PC-9 (cell line): Measurements from ENCODE around the gene KRT80. TPM values are rescaled to one million over a fixed set of nuclear protein-coding genes. Genes with fewer than 3 reads are reported as not detected.

Source experiments
- BruUV-seq: library from RNA; stranded (reverse); fragments of 400-500 nt; replicated peaks from 2 replicates; lab custom pipeline; 2021; lab: Mats Ljungman, UMichigan
- CTCF ChIA-PET: fragments of 300-600 bp; sonication (Branson Sonifier 250); formaldehyde crosslinking; loops from one replicate; lab custom pipeline; 2022; ENCODE audit warnings: antibody characterized with exemption; lab: Charles Lee
- POLR2A ChIA-PET: fragments of 300-600 bp; sonication (Branson Sonifier 250); formaldehyde crosslinking; loops from one replicate; lab custom pipeline; 2022; ENCODE audit warnings: antibody characterized with exemption; ENCODE audit not compliant: unreplicated experiment; lab: Charles Lee
- DNase-seq, 2 experiments: peaks; one replicate each; pipeline versions ENCODE4 v3.0.0 to v3.0.0-alpha.2; 2015 to 2022; ENCODE audit warnings: mixed read lengths in 1 of 2
- H2AFZ ChIP-seq: fragments of 200-600 bp; sonication (generic); 2 replicates; pipeline ENCODE4 v1.8.1; 2017; ENCODE audit warnings: antibody characterized with exemption
- H3F3A ChIP-seq: fragments of 200-600 bp; sonication (generic); 2 replicates; pipeline ENCODE4 v1.8.1; 2017; ENCODE audit warnings: antibody characterized with exemption, mild to moderate bottlenecking, low read depth; ENCODE audit not compliant: insufficient read depth
- H3K27ac ChIP-seq: fragments of 200-600 bp; sonication (generic); 2 replicates; pipeline ENCODE4 v1.6.1; 2016; ENCODE audit warnings: mixed run types
- H3K27me3 ChIP-seq: fragments of 200-600 bp; sonication (generic); 2 replicates; pipeline ENCODE4 v1.6.1; 2016; ENCODE audit warnings: low read depth, mixed run types; ENCODE audit not compliant: insufficient read depth
- H3K36me3 ChIP-seq: fragments of 200-600 bp; sonication (generic); 2 replicates; pipeline ENCODE4 v1.6.1; 2016; ENCODE audit warnings: low read depth, mixed run types
- H3K4me1 ChIP-seq: fragments of 200-600 bp; sonication (generic); replicated peaks from 2 replicates; pipeline ENCODE4 v1.6.1; 2016; ENCODE audit warnings: mixed run types; ENCODE audit not compliant: insufficient read depth
- H3K4me2 ChIP-seq: fragments of 200-600 bp; sonication (generic); 2 replicates; pipeline ENCODE4 v1.6.1; 2017; ENCODE audit warnings: mixed run types
- H3K4me3 ChIP-seq: fragments of 200-600 bp; sonication (generic); 2 replicates; pipeline ENCODE4 v1.6.1; 2016; ENCODE audit warnings: mixed run types
- H3K79me2 ChIP-seq: fragments of 200-600 bp; sonication (generic); 2 replicates; pipeline ENCODE4 v1.6.1; 2017; ENCODE audit warnings: low read depth, mixed run types
- H3K9me2 ChIP-seq: fragments of 200-600 bp; sonication (generic); 2 replicates; pipeline ENCODE4 v1.8.1; 2017; ENCODE audit warnings: mild to moderate bottlenecking; ENCODE audit not compliant: insufficient read depth
- H3K9me3 ChIP-seq: fragments of 200-600 bp; sonication (generic); 2 replicates; pipeline ENCODE4 v1.8.1; 2016; ENCODE audit warnings: low read depth; ENCODE audit not compliant: insufficient read depth
- H4K20me1 ChIP-seq: fragments of 200-600 bp; sonication (generic); 2 replicates; pipeline ENCODE4 v1.8.1; 2017; ENCODE audit not compliant: insufficient read depth
- EZH2 ChIP-seq: fragments of 200-600 bp; sonication (generic); IDR thresholded peaks from 2 replicates; pipeline ENCODE4 v1.8.0; 2017; ENCODE audit warnings: antibody characterized with exemption, low read depth
- intact Hi-C: fragments of 100-400 bp; cut with micrococcal nuclease; formaldehyde crosslinking; loops from one replicate; pipeline ENCODE4 v1.10.0; 2022; ENCODE audit not compliant: unreplicated experiment
- total RNA-seq: library from RNA; stranded (reverse); gene quantifications from 2 replicates; pipeline ENCODE4 v1.2.3, GENCODE V29; 2021
- TF ChIP-seq, protein P1 (sequence below): fragments of 200-600 bp; sonication (generic); conservative IDR thresholded peaks from 2 replicates; pipeline ENCODE4 v1.6.1; 2017; ENCODE audit warnings: mixed run types, antibody characterized with exemption, mild to moderate bottlenecking, moderate library complexity

The KRT80 gene
- total RNA-seq, 1 experiment from 2014 or later: 94.9 TPM

DNA sequence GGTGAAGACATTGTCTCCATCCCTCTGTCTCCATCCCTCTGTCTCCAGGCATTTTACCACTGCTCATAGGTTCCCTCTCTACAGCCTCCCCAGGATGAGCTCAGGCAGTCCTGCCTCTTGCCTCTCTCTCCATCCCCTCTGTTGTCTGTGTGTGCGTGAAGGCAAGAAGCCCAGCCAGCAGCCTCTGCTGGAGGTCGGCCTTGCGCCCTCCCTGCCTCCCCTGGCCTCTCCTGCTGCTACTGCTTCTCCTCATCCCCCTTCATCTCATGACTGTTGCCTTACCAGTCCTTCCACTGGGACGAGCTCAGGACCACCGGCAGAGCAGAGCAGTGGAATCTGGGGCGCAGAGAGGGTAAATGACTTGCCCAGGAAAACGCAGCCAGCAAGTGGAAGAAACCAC, 3.2 kb downstream of the KRT80 start:
- Histone ChIP-seq H4K20me1 (no peaks in the 10 kb centered on the region), H3K79me2 (peaks cover 76% of the 10 kb centered on the region), H3K27ac (peak overlapping the region; percentile 75; the same call in 1 of the 2 replicates), H3K36me3 (peaks cover 29% of the 10 kb centered on the region), H3K4me3 (no peak overlapping the region), H3K4me1 (peaks cover 74% of the 10 kb centered on the region), H2AFZ (no peak overlapping the region), H3K9me3 (no peaks in the 10 kb centered on the region), H3K4me2 (peak overlapping the region; percentile 90), H3K27me3 (no peaks in the 10 kb centered on the region), H3K9me2 (no peaks in the 10 kb centered on the region), H3F3A (peaks cover 60% of the 10 kb centered on the region)
- BruUV-seq: no TSS peak
- ChIA-PET CTCF (no interaction called here), POLR2A (interaction anchor here (0.5 to 1.7 kb wide), 3 partner anchors 27 to 92 kb away, joined by 4 to 8 read pairs (median 7); no protein-coding TSS in a partner anchor)
- TF ChIP-seq, protein P1, sequence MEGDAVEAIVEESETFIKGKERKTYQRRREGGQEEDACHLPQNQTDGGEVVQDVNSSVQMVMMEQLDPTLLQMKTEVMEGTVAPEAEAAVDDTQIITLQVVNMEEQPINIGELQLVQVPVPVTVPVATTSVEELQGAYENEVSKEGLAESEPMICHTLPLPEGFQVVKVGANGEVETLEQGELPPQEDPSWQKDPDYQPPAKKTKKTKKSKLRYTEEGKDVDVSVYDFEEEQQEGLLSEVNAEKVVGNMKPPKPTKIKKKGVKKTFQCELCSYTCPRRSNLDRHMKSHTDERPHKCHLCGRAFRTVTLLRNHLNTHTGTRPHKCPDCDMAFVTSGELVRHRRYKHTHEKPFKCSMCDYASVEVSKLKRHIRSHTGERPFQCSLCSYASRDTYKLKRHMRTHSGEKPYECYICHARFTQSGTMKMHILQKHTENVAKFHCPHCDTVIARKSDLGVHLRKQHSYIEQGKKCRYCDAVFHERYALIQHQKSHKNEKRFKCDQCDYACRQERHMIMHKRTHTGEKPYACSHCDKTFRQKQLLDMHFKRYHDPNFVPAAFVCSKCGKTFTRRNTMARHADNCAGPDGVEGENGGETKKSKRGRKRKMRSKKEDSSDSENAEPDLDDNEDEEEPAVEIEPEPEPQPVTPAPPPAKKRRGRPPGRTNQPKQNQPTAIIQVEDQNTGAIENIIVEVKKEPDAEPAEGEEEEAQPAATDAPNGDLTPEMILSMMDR: no peak
- no peak for TF ChIP-seq EZH2
- intact Hi-C loops: no loop called here
- no peak for DNase-seq

DNA sequence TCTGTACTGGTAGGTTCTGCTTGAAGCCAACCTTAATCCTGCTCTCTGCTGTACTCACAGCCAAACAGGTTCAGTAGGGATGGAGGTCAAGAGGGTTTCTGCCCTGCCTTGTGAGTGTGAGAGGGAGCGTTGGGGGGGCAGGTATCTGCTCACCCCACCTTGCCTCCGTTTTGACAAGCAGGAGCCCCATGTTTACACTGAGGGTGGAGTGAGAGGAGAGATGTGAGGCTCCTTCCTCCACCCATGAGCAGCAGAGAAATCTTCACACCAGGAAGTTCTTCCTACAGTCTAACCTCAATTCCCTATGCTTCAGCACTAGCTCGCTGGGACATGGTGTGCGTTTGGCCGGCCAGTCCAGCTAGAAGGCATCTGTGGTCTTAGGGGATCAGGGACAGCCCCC, 4.2 kb downstream of the KRT80 start:
- BruUV-seq: no TSS peak
- DNase-seq: no peak
- intact Hi-C loops: loop anchor here (2.0 kb wide), 1 partner anchor 57 kb away; no protein-coding TSS in a partner anchor
- Histone ChIP-seq H3K9me3 (no peaks in the 10 kb centered on the region), H3K9me2 (no peaks in the 10 kb centered on the region), H3K79me2 (peaks cover 80% of the 10 kb centered on the region), H3K27me3 (no peaks in the 10 kb centered on the region), H3K36me3 (peaks cover 33% of the 10 kb centered on the region), H3F3A (peaks cover 56% of the 10 kb centered on the region), H3K4me2 (peak overlapping the region; percentile 90), H4K20me1 (no peaks in the 10 kb centered on the region), H2AFZ (no peak overlapping the region), H3K27ac (peak overlapping the region; percentile 75), H3K4me1 (peaks cover 63% of the 10 kb centered on the region), H3K4me3 (no peak overlapping the region)
- POLR2A ChIA-PET: interaction anchor here (0.6 to 0.7 kb wide), 2 partner anchors 20 to 34 kb away, joined by 3 to 5 read pairs; no protein-coding TSS in a partner anchor
- CTCF ChIA-PET: no interaction called here
- TF ChIP-seq, protein P1: no peak
- TF ChIP-seq EZH2: no peak

DNA sequence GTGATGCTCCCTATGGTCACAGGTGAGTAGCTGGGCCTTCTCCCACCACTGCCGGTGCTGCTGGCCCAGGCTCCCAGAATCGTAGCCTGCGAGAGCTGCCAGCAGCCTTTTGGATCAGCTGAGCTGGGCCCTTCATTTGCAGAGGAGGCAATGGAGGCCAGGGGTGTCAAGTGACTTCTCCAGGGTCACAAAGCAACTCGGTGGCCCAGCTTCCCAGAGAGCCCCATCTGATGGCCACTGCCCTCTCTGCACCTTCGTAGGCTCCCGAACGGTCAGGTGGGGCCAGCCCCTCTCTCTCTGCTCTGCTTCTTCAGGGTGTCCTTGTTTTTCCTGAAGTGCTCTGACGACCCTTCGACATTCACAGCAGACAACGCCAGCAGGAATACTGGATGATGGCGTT, 4.6 kb downstream of the KRT80 start:
- Histone ChIP-seq H3K36me3 (peaks cover 33% of the 10 kb centered on the region), H3K9me3 (no peaks in the 10 kb centered on the region), H3K79me2 (peaks cover 80% of the 10 kb centered on the region), H4K20me1 (no peaks in the 10 kb centered on the region), H3K9me2 (no peaks in the 10 kb centered on the region), H3K4me1 (peaks cover 59% of the 10 kb centered on the region), H3K27ac (peak overlapping the region; percentile 75), H3F3A (peaks cover 56% of the 10 kb centered on the region), H3K4me2 (peak overlapping the region; percentile 90), H3K27me3 (no peaks in the 10 kb centered on the region), H2AFZ (no peak overlapping the region), H3K4me3 (no peak overlapping the region)
- no peak for DNase-seq
- no peak for TF ChIP-seq EZH2
- TF ChIP-seq, protein P1: no peak
- POLR2A ChIA-PET: interaction anchor here (0.7 kb wide), 1 partner anchor 34 kb away, joined by 5 read pairs; no protein-coding TSS in a partner anchor
- CTCF ChIA-PET: interaction anchor here (0.6 kb wide), 1 partner anchor 24 kb away, joined by 6 read pairs; no protein-coding TSS in a partner anchor
- intact Hi-C loops: loop anchor here (2.0 kb wide), 1 partner anchor 58 kb away; no protein-coding TSS in a partner anchor
- no TSS peak for BruUV-seq
